Heart right ventricle (tissue), 16 donors: ENCODE measurements around the gene SHISA4. TPM values are rescaled to one million over a fixed set of nuclear protein-coding genes. Genes with fewer than 3 reads are reported as not detected.
"Not testable (repeated sequence)": the region's sequence is repeated elsewhere in the genome, so short reads cannot be mapped to it uniquely, and the experiment has no call there.

Source experiments
- ATAC-seq, 8 donors: fragments of 200-7000 bp; cut with Tn5 transposase; one replicate each; pipeline ENCODE4 v1.9.1; 2020; ENCODE audit warnings: mild to moderate bottlenecking in 8 of 8, moderate library complexity in 8 of 8, moderate number of reproducible peaks in 1 of 8
- DNase-seq, 2 donors: peaks; one replicate each; pipeline ENCODE4 v3.0.0-alpha.2; 2020
- H3K27ac ChIP-seq, 10 donors: fragments of 200-600 bp; sonication (generic) in 2 of 10; one replicate each; pipeline versions ENCODE4 v1.5.0 to v1.8.0; 2020 to 2022; ENCODE audit warnings: mild to moderate bottlenecking in 3 of 10
- H3K27me3 ChIP-seq, 7 donors: fragments of 200-600 bp; one replicate each; pipeline ENCODE4 v1.8.0; 2021 to 2022; ENCODE audit warnings: mild to moderate bottlenecking in 2 of 7
- H3K36me3 ChIP-seq, 9 donors: fragments of 200-600 bp; sonication (generic) in 1 of 9; one replicate each; pipeline versions ENCODE4 v1.5.0 to v1.8.0; 2020 to 2022; ENCODE audit warnings: mild to moderate bottlenecking in 2 of 9
- H3K4me1 ChIP-seq, 9 donors: fragments of 200-600 bp; sonication (generic) in 1 of 9; one replicate each; pipeline versions ENCODE4 v1.5.0 to v1.8.0; 2020 to 2022; ENCODE audit warnings: mild to moderate bottlenecking in 4 of 9
- H3K4me3 ChIP-seq, 10 donors: fragments of 200-600 bp; sonication (generic) in 2 of 10; one replicate each; pipeline versions ENCODE4 v1.5.0 to v1.8.0; 2020 to 2022; ENCODE audit warnings: mild to moderate bottlenecking in 7 of 10, moderate library complexity in 2 of 10
- H3K9me3 ChIP-seq, 11 donors: fragments of 200-600 bp in 10 of 11; sonication (generic) in 2 of 11; one replicate each; pipeline versions ENCODE4 v1.5.0 to v1.8.0; 2013 to 2022; ENCODE audit warnings: mild to moderate bottlenecking in 2 of 11, control low read depth in 1 of 11, moderate library complexity in 1 of 11
- CTCF ChIP-seq, 9 donors: fragments of 200-600 bp; sonication (generic) in 2 of 9; IDR thresholded peaks; one replicate each; pipeline versions ENCODE4 v1.5.0 to v1.8.0; 2021 to 2022; ENCODE audit warnings: antibody characterized with exemption in 9 of 9, mild to moderate bottlenecking in 5 of 9, moderate library complexity in 1 of 9
- WGBS, 2 donors: extraction: QIAGEN DNeasy Blood & Tissue Kit; methylation state at CpG; one replicate each; pipeline ENCODE4 v1.1.7; 2013; ENCODE audit warnings: inconsistent platforms in 1 of 2; 5-methylcytosine and 5-hydroxymethylcytosine counted together
- intact Hi-C, 10 donors: fragments of 100-400 bp; cut with DNase I; formaldehyde crosslinking; loops; one replicate each; pipeline versions ENCODE4 v1.11.1 to v1.14.2; 2022
- long read RNA-seq, 3 donors: library from polyadenylated mRNA; unstranded; transcript quantifications; one replicate each; pipeline ENCODE4 v2.0.0, GENCODE V29; 2020 to 2021
- polyA plus RNA-seq, 2 donors: library from polyadenylated mRNA; stranded (reverse); fragments of 200-250 nt; gene quantifications; one replicate each; pipeline ENCODE4 v1.2.3, GENCODE V29; 2013
- total RNA-seq, 10 donors: library from RNA; stranded (reverse); fragmentation: NEBNext Ultra II Directional in 3 of 10; extraction: Animal tissue kit (Norgen Biotek cat#: 25700) in 3 of 10; gene quantifications; one replicate each; pipeline versions ENCODE4 v1.2.1 to v1.2.4, GENCODE V29; 2021 to 2023
- donor health status: Arrhythmogenic right ventricular cardiomyopathy.
- donor health status: ischemic (EF 13 %, LVEDD 7.1; RV severe dilation, severe dysfunction).
- donor health status: healthy with polysubstance abuse.
- donor health status: DM: no; HTN: yes; CAD: no.
- donor health status: DM: no; HTN: no; CAD: no.
- donor health status: ischemic (EF 25% LVEDD 6.9; RV normal size, moderate dysfunction).
- donor health status: ischemic (EF 25% LVEDD 5.7; RV mildly dilated, moderate dysfunction).
- donor health status: healthy.
- donor health status: DM: yes; HTN: yes; CAD: no.
- donor health status: Ischemic cardiomyopathy.
- donor health status: ischemic (EF 35%, LVEDD 5.7; RV mildly dilated, moderate dysfunction).
- donor health status: nonischemic (EF 11% LVEDD 7.7; RV severe dilation, severe dysfunction).
- donor health status: DM: yes; HTN: yes; CAD: no.
- donor health status: PGD.
- donor health status: ischemic (EF 29% LVEDD 5.4; RV normal size, mild dysfunction).
- donor health status: nonischemic (EF 23%, LVEDD 6.1; RV moderate dilation, normal function).

SHISA4 gene
- total RNA-seq (100 to 1,000 TPM; 104 to 214 (median 130) TPM), polyA plus RNA-seq (10 to 100 TPM; 72.6 to 75.8 TPM)
- long read RNA-seq, donor 1, transcript SHISA4-202 (5 exons, 914 nt) = minor isoform, 9 of 90 reads
- long read RNA-seq, donor 1, transcript SHISA4-201 (5 exons, 1,341 nt) = major isoform, 27 of 90 reads
- long read RNA-seq, donor 1, partial matches to known transcripts = 24 of 90 reads
- long read RNA-seq, donor 1, other reads (novel, unspliced or antisense) = 30 of 90 reads
- long read RNA-seq, donor 2, transcript SHISA4-201 (5 exons, 1,341 nt) = major isoform, 40 of 140 reads
- long read RNA-seq, donor 2, transcript SHISA4-202 (5 exons, 914 nt) = minor isoform, 9 of 140 reads
- long read RNA-seq, donor 2, partial matches to known transcripts = 87 of 140 reads
- long read RNA-seq, donor 2, other reads (novel, unspliced or antisense) = 4 of 140 reads
- long read RNA-seq, donor 3, transcript SHISA4-201 (5 exons, 1,341 nt) = major isoform, 12 of 19 reads
- long read RNA-seq, donor 3, partial matches to known transcripts = 4 of 19 reads
- long read RNA-seq, donor 3, other reads (novel, unspliced or antisense) = 2 of 19 reads

DNA sequence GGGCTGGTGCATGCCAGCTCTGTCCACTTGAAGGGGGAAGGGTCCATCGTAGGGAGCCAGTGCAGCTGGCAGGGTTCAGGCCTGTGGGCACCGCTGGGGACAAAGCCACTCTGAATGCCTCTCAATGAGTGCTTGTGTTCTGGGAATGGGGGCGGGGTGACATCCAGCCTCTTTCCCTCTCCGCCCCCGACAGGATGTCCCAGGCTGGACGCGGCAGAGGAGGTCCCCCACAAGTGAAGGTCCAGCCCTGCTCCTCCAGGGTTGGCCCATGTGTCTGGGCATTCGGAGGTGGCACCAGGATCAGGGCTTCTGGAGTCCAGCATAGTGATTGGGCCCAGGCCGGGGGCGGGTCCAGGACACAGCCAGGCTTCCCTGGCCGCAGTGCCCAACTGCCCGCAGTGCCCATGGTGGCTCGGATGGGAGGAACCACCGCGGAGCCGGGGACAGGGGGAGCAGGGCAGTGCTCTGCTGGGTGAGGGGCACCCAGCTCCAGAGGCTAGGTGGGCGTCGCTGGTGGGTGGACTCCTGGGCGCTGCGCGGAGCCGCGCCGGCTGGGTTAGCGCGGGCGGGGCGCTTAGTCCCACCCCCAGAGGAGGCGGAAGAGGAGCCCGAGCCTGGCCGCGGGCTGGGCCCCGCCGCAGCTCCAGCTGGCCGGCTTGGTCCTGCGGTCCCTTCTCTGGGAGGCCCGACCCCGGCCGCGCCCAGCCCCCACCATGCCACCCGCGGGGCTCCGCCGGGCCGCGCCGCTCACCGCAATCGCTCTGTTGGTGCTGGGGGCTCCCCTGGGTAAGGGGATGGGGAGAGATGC is at the start of gene SHISA4:
Gene SHISA4, plus strand, starts transcription at position 617 of the 808 bp plus-strand sequence. Its CDS starts 97 bp downstream, at position 714.
- Histone ChIP-seq H3K9me3 (no peaks in the 10 kb centered on the region), H3K27ac (peak within 1 kb of the TSS; percentile 8 to 88 (median 83)), H3K4me1 (peaks cover 14 to 72% (median 49%) of the 10 kb centered on the region in 9 donors), H3K27me3 (peaks cover 0 to 38% (median 0%) of the 10 kb centered on the region in 7 donors), H3K36me3 (peaks cover 0 to 24% (median 0%) of the 10 kb centered on the region in 9 donors), H3K4me3 (peak within 1 kb of the TSS; percentile 51 to 91 (median 78))
- TF ChIP-seq CTCF (IDR thresholded peaks at IDR 0.05) = no peak
- WGBS, 2 donors = 2 to 3% methylated on average over 36 to 48 of the region's 49 CpGs
- intact Hi-C loops = loop anchor here in 2 of 10 donors (10.0 kb wide), 2 partner anchors 174 to 226 kb away; no protein-coding TSS in a partner anchor
- ATAC-seq (peak; percentile 77 to 88 (median 83)), DNase-seq (peak; percentile 84)

DNA sequence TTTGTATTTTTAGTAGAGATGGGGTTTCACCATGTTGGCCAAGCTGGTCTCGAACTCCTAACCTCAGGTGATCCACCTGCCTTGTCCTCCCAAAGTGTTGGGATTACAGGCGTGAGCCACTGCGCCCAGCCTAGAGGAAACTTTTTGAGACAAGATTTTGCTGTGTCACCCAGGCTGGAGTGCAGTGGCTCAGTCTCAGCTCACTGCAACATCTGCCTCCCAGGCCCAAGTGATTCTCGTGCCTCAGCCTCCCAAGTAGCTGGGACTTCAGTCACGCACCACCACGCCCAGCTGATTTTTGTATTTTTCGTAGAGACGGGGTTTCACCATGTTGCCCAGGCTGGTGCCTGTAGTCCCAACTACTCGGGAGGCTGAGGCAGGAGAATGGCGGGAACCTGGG is 49.6 kb upstream of the SHISA4 start:
- 97 to 98% methylated on average over 10 of the region's 10 CpGs for WGBS, 2 donors
- ATAC-seq, H3K9me3 ChIP-seq, H3K27ac ChIP-seq, H3K4me3 ChIP-seq, DNase-seq, H3K27me3 ChIP-seq, intact Hi-C loops: not testable (repeated sequence)
- Histone ChIP-seq H3K36me3 (peaks cover 0 to 50% (median 0%) of the 10 kb centered on the region in 9 donors), H3K4me1 (peaks cover 0 to 11% (median 8%) of the 10 kb centered on the region in 9 donors)

DNA sequence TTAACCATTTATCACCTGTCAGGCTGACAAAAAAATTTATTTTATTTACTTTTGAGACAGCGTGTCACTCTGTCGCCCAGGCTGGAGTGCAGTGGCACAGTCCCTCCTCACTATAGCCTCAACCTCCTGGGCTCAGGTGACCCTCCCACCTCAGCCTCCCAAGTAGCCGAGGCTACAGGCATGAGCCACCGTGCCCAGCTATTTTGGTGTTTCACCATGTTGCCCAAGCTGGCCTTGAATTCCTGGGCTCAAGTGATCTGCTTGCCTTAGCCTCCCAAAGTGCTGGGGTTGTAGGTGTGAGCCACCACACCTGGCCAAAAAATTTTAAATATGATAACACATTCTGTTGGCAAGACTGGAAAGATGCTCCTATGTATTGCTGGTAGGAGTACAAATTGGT is 48.6 kb upstream of the SHISA4 start:
- Histone ChIP-seq H3K9me3 (no peaks in the 10 kb centered on the region), H3K36me3 (peaks cover 0 to 45% (median 0%) of the 10 kb centered on the region in 9 donors), H3K27me3 (no peaks in the 10 kb centered on the region), H3K4me3 (no peak overlapping the region), H3K27ac (no peak overlapping the region), H3K4me1 (peaks cover 0 to 11% (median 6%) of the 10 kb centered on the region in 9 donors)
- WGBS, 2 donors = 95 to 98% methylated on average over 4 of the region's 4 CpGs
- TF ChIP-seq CTCF (IDR thresholded peaks at IDR 0.05) = no peak
- no peak for DNase-seq
- no peak for ATAC-seq
- intact Hi-C loops = no loop called here

GRCh38 chr1:201840490-201840889 is 48.2 kb upstream of the SHISA4 start:
- Histone ChIP-seq H3K4me3 (no peak overlapping the region), H3K4me1 (peaks cover 0 to 14% (median 7%) of the 10 kb centered on the region in 9 donors), H3K9me3 (no peaks in the 10 kb centered on the region), H3K36me3 (peaks cover 0 to 41% (median 0%) of the 10 kb centered on the region in 9 donors), H3K27me3 (no peaks in the 10 kb centered on the region), H3K27ac (no peak overlapping the region)
- 94 to 99% methylated on average over 1 of the region's 1 CpG for WGBS, 2 donors
- ATAC-seq (no peak), DNase-seq (no peak)
- intact Hi-C loops = no loop called here
- TF ChIP-seq CTCF (IDR thresholded peaks at IDR 0.05) = no peak
